Right lobe of liver (tissue), 4 donors: ENCODE results near the gene CCNA2.

Experiments used
- CTCF ChIP-seq, 4 donors: fragments of 200-600 bp in 3 of 4; fragments of 450-650 bp in 1 of 4; IDR thresholded peaks; one replicate each; pipeline versions ENCODE4 v1.5.1 to v1.8.0; 2016 to 2022; ENCODE audit warnings: antibody characterized with exemption in 4 of 4, mild to moderate bottlenecking in 2 of 4
- POLR2A ChIP-seq: fragments of 450-650 bp; IDR thresholded peaks from one replicate; pipeline ENCODE4 v1.6.1; 2017; ENCODE audit warnings: antibody characterized with exemption, mild to moderate bottlenecking
- donor health status: DM: no; HTN: no; CAD: no.
- donor health status: DM: no; HTN: no; CAD: no.
- donor health status: DM: no; HTN: yes; CAD: no.

GRCh38 chr4:121792966-121793365, 30.7 kb downstream of the CCNA2 start:
- TF ChIP-seq POLR2A (no peak), CTCF (IDR thresholded peaks at IDR 0.05) (no peak)
